ENCODE data around the gene SATB2.

- TF ChIP-seq SP1 (IDR thresholded peaks at IDR 0.05; ENCODE audit: low read depth) (no peak), REST (IDR thresholded peaks at IDR 0.05; ENCODE audit: low read depth) (no peak), CTCF (IDR thresholded peaks at IDR 0.05 in 2 of 3, conservative IDR thresholded peaks at IDR 0.05 in 1 of 3; ENCODE audit: borderline replicate concordance in 1 of 3, insufficient read depth in 1 of 3, low read depth in 2 of 3, low read length in 2 of 3) (no peak), SIN3A (IDR thresholded peaks at IDR 0.05; ENCODE audit: low read depth) (no peak), ZNF274 (IDR thresholded peaks at IDR 0.05; ENCODE audit: low read depth, low read length) (no peak)
These were observed 200.2 kb downstream of the SATB2 start for GRCh38 chr2:199257261-199258224.

Measured in HCT116 (cell line).